Measurements from ENCODE around the gene TSPAN1. TPM values are rescaled to one million over a fixed set of nuclear protein-coding genes. Genes with fewer than 3 reads are reported as not detected.

The TSPAN1 gene
- polyA plus RNA-seq, 3 donors, result not detected

- intact Hi-C loops (cut with micrococcal nuclease), result no loop called here
- Histone ChIP-seq H3K4me2 (replicated peaks; ENCODE audit: extremely low read depth, low read length, poor library complexity, severe bottlenecking) (no peak overlapping the region), H3K27me3 (ENCODE audit: control insufficient read depth in 2 of 2, insufficient read depth in 2 of 2, low read length in 2 of 2) (peaks cover 5 to 14% of the 10 kb centered on the region in 2 donors), H3K4me3 (replicated peaks in 1 of 3; ENCODE audit: low read depth in 2 of 3, low read length in 3 of 3) (no peak overlapping the region), H3K27ac (ENCODE audit: low read depth in 1 of 2, low read length in 2 of 2) (no peak overlapping the region), H4K20me1 (ENCODE audit: insufficient read depth, low read length) (no peaks in the 10 kb centered on the region), H3K4me1 (ENCODE audit: control insufficient read depth in 1 of 2, insufficient read depth in 2 of 2, low read length in 2 of 2) (peaks cover 0 to under 1% of the 10 kb centered on the region in 2 donors), H3K9ac (ENCODE audit: insufficient read depth, low read length, poor library complexity, severe bottlenecking) (no peak overlapping the region), H3K9me3 (replicated peaks in 1 of 2; ENCODE audit: control insufficient read depth in 1 of 2, insufficient read depth in 1 of 2, low read length in 2 of 2) (no peaks in the 10 kb centered on the region), H2AFZ (ENCODE audit: insufficient read depth, low read depth, low read length, poor library complexity, severe bottlenecking) (no peak overlapping the region), H3K79me2 (ENCODE audit: insufficient read depth, low read length) (no peaks in the 10 kb centered on the region), H3K36me3 (replicated peaks in 1 of 2; ENCODE audit: control insufficient read depth in 1 of 2, insufficient read depth in 2 of 2, low read length in 2 of 2) (no peaks in the 10 kb centered on the region)
- H3K36me3 Mint-ChIP-seq, result peaks cover 0 to 3% of the 10 kb centered on the region in 2 donors
- peaks cover 0 to 3% (median 0%) of the 10 kb centered on the region in 7 donors for H3K9me3 Mint-ChIP-seq
- H3K27ac Mint-ChIP-seq, result no peak overlapping the region
- TF ChIP-seq CTCF (IDR thresholded peaks at IDR 0.05), result no peak
- no peak overlapping the region for H3K4me3 Mint-ChIP-seq
- peaks cover 20 to 27% (median 23%) of the 10 kb centered on the region in 3 donors for H3K27me3 Mint-ChIP-seq (ENCODE audit: low read depth in 3 of 3)
- no peak for DNase-seq
- 90% methylated on average over 2 of the region's 4 CpGs for WGBS (ENCODE audit: insufficient coverage)
- peaks cover 6% of the 10 kb centered on the region for H3K4me1 Mint-ChIP-seq
Observed at GRCh38 chr1:46172321-46172720, 2.6 kb upstream of the TSPAN1 start.

- H3K27ac ChIP-seq (ENCODE audit: low read depth in 1 of 2, low read length in 2 of 2), result no peak overlapping the region
- H3K36me3 ChIP-seq (replicated peaks in 1 of 2; ENCODE audit: control insufficient read depth in 1 of 2, insufficient read depth in 2 of 2, low read length in 2 of 2), result no peaks in the 10 kb centered on the region
- H3K79me2 ChIP-seq (ENCODE audit: insufficient read depth, low read length), result no peaks in the 10 kb centered on the region
- Mint-ChIP-seq H3K27ac (no peak overlapping the region), H3K4me3 (no peak overlapping the region), H3K27me3 (ENCODE audit: low read depth in 3 of 3) (peaks cover 12 to 16% (median 13%) of the 10 kb centered on the region in 3 donors), H3K36me3 (no peaks in the 10 kb centered on the region), H3K4me1 (no peaks in the 10 kb centered on the region), H3K9me3 (peaks cover 0 to 2% (median 0%) of the 10 kb centered on the region in 7 donors)
- intact Hi-C loops (cut with micrococcal nuclease), result no loop called here
- TF ChIP-seq CTCF (IDR thresholded peaks at IDR 0.05), result no peak
- no peak overlapping the region for H3K9ac ChIP-seq (ENCODE audit: insufficient read depth, low read length, poor library complexity, severe bottlenecking)
- peaks cover 0 to 5% of the 10 kb centered on the region in 2 donors for H3K27me3 ChIP-seq (ENCODE audit: control insufficient read depth in 2 of 2, insufficient read depth in 2 of 2, low read length in 2 of 2)
- H4K20me1 ChIP-seq (ENCODE audit: insufficient read depth, low read length), result no peaks in the 10 kb centered on the region
- WGBS (ENCODE audit: insufficient coverage), result no CpG with 5 or more reads among the region's 4 CpGs
- no peaks in the 10 kb centered on the region for H3K9me3 ChIP-seq (replicated peaks in 1 of 2; ENCODE audit: control insufficient read depth in 1 of 2, insufficient read depth in 1 of 2, low read length in 2 of 2)
- H3K4me3 ChIP-seq (replicated peaks in 1 of 3; ENCODE audit: low read depth in 2 of 3, low read length in 3 of 3), result no peak overlapping the region
- no peak overlapping the region for H2AFZ ChIP-seq (ENCODE audit: insufficient read depth, low read depth, low read length, poor library complexity, severe bottlenecking)
- H3K4me1 ChIP-seq (ENCODE audit: control insufficient read depth in 1 of 2, insufficient read depth in 2 of 2, low read length in 2 of 2), result no peaks in the 10 kb centered on the region
- no peak overlapping the region for H3K4me2 ChIP-seq (replicated peaks; ENCODE audit: extremely low read depth, low read length, poor library complexity, severe bottlenecking)
- DNase-seq, result no peak
Observed at GRCh38 chr1:46173361-46173856, 1.5 kb upstream of the TSPAN1 start.

Measured in CD14-positive monocyte (primary cell).